ENCODE results near the gene SLIT3.

Gene SLIT3

DNA sequence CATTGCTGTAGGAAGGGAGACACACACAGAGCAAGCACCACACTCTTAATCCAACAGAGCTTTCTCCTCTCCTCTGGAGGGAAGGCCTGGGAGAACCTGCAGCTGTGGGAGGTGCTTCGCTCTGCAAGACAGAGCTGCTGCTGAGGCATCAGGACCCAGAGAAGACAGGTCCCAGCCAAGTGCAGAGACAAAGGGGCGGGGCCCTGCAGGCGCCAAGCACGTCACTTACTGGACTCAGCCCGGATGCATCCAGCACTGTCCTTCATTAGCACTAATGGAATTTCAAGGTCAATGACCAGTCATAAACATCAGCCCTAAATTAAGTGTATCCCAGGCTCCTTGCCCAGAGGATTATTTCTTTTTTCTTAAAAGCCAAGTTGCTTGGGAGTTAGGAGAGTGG, 384.7 kb downstream of the SLIT3 start:
- no peak overlapping the region for H3K4me3 ChIP-seq (ENCODE audit: low read depth, low read length)
- TF ChIP-seq, protein P1, sequence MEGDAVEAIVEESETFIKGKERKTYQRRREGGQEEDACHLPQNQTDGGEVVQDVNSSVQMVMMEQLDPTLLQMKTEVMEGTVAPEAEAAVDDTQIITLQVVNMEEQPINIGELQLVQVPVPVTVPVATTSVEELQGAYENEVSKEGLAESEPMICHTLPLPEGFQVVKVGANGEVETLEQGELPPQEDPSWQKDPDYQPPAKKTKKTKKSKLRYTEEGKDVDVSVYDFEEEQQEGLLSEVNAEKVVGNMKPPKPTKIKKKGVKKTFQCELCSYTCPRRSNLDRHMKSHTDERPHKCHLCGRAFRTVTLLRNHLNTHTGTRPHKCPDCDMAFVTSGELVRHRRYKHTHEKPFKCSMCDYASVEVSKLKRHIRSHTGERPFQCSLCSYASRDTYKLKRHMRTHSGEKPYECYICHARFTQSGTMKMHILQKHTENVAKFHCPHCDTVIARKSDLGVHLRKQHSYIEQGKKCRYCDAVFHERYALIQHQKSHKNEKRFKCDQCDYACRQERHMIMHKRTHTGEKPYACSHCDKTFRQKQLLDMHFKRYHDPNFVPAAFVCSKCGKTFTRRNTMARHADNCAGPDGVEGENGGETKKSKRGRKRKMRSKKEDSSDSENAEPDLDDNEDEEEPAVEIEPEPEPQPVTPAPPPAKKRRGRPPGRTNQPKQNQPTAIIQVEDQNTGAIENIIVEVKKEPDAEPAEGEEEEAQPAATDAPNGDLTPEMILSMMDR (IDR thresholded peaks at IDR 0.05; ENCODE audit: low read depth, low read length, missing control alignments) = no peak
- no peak for DNase-seq (ENCODE audit: low read depth)

DNA sequence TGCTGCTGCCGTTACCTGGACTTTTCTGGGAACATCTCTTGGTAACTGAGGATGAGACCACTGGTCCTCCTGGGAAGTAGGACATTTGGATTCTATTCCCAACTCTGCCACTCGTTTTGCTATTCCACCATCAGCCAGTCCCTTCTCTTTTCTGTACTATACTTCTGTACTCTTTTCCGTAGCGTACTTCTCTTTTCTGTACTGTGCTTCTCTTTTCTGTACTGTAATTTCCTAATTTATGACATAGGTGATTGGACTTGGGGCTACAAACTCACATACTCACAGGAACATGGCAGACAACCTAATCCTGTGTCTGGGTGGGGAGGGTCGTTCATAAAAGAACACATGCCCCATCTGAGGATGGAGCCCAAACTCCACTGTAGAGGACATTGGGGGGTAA, 386.4 kb downstream of the SLIT3 start:
- no peak for DNase-seq (ENCODE audit: low read depth)
- TF ChIP-seq, protein P1 (IDR thresholded peaks at IDR 0.05; ENCODE audit: low read depth, low read length, missing control alignments) = no peak
- no peak overlapping the region for H3K4me3 ChIP-seq (ENCODE audit: low read depth, low read length)

DNA sequence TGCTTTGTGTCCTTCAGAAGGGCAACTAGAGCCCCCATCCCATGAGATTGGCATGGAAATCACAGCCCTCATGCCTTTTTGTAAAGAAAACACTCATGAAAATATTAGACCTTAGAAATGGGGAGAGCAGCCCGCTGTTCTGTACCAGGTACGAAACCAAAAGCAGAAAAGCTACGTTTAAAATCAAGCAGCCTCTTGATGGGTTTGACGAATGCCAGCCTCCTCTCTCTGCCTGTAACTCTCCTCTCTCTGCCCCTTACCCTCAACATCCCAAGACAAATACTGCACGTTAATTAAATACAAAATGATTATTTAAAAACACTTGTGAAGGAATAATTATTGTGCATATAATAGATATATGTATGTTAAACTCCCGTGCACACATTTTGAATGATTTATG, 390.1 kb downstream of the SLIT3 start:
- H3K4me3 ChIP-seq (ENCODE audit: low read depth, low read length) = no peak overlapping the region
- DNase-seq (ENCODE audit: low read depth) = no peak
- TF ChIP-seq, protein P1 (IDR thresholded peaks at IDR 0.05; ENCODE audit: low read depth, low read length, missing control alignments) = no peak

DNA sequence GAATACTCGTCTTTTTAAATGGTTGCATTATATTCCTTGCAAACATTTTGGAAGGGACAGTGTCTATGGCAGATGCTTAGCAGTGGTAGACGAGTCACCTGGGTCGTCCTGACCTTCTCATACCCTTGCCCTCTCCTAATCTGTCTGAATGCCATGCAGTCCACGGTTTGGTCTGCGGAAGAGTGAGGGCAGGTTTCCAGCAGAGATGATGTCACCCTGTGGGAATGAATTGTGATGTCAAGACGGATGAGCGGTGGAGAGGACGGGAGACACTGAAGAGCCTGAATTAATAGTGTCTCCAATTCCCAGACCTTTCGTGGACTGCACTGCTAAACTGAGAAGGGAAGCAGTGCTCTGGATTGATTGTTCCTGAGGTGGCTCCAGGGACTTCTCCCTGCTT, 392.7 kb downstream of the SLIT3 start:
- no peak overlapping the region for H3K4me3 ChIP-seq (ENCODE audit: low read depth, low read length)
- DNase-seq (ENCODE audit: low read depth) = no peak
- TF ChIP-seq, protein P1 (IDR thresholded peaks at IDR 0.05; ENCODE audit: low read depth, low read length, missing control alignments) = no peak

DNA sequence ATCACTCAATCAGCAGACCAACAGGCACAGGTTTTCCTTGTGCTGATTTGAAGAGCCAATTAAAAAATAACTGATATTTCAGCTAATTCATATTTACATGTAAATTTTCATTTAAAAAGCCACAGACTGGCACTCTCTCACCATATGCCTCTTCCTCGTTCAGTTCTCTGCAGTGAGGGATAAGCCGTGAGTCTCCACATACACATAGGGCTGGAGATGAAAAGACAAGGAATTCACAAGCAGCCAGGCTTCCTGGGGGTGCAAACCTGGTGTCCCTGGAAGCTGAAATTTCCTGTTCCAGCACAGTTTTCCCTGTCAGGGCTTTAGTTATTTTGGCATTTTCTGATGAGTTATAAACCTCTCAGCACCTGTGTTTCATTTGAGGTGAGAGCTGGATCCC, 397.9 kb downstream of the SLIT3 start:
- no peak overlapping the region for H3K4me3 ChIP-seq (ENCODE audit: low read depth, low read length)
- DNase-seq (ENCODE audit: low read depth) = no peak
- TF ChIP-seq, protein P1 (IDR thresholded peaks at IDR 0.05; ENCODE audit: low read depth, low read length, missing control alignments) = no peak

DNA sequence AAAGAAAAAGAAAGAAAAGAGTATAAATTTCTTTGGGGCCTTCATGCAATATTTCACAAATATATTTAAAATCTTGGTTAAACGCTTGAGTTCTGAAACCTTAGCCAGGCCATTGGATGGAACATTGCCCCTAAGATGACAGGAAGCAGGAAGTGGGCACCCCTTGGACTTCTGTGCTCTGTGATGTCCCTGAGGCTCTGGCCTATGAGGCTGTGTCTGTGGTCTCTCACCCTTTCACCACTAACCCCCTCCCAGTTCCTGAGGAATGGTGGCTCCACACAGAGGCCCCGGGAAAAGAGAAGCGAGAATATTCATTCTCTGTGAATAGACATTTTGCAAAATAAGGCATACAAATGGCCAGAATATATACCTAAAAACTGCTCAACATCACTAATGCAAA, 401.3 kb downstream of the SLIT3 start:
- no peak overlapping the region for H3K4me3 ChIP-seq (ENCODE audit: low read depth, low read length)
- TF ChIP-seq, protein P1 (IDR thresholded peaks at IDR 0.05; ENCODE audit: low read depth, low read length, missing control alignments) = no peak
- DNase-seq (ENCODE audit: low read depth) = no peak

DNA sequence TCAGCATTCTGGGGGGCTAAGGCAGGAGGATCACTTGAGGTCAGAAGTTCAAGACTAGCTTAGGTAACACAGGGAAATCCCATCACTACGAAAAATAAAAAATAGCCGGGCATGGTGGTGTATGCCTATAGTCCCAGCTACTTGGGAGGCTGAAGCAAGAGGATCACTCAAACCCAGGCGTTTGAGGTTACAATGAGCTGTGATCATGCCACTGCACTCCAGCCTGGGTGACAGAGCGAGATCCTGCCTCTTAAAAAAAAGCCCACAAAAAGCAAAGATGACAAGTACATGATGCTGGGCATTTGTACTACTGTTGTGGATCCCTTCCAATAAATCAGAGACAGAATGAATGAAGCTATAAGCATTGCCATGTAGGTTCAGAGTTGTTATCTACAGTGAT, 401.7 kb downstream of the SLIT3 start:
- no peak overlapping the region for H3K4me3 ChIP-seq (ENCODE audit: low read depth, low read length)
- DNase-seq (ENCODE audit: low read depth) = no peak
- TF ChIP-seq, protein P1 (IDR thresholded peaks at IDR 0.05; ENCODE audit: low read depth, low read length, missing control alignments) = no peak
